HepG2 (cell line): Measurements from ENCODE around the gene PEX10.

Experiments used
- KDM3A ChIP-seq: IDR thresholded peaks from 2 replicates; pipeline ENCODE4 v1.6.1; 2018; ENCODE audit warnings: low read depth, missing compliant biosample characterization
- NBN ChIP-seq: fragments of 450-650 bp; conservative IDR thresholded peaks from 2 replicates; pipeline ENCODE4 v1.6.1; 2017

DNA sequence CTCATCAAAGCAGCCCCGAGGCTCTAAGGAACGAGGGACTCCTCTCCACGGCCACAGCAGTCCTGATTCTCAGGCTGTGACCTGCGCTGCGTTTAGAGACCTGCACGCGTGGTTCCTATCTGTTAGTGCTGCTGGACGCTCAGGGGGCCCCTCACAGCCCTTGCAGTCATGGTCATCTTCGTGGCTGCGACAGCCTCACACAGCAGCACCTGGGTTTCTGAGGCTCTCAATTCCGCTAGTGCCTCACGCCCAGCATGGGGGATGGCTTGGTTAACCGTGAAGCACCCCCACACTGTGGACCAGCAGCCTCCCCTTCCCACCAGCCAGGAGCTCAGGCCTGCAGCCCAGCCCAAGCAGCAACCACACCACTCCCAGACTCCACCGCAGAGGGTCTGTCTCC lies 28.8 kb downstream of the PEX10 start:
- no peak for TF ChIP-seq KDM3A (CRISPR knock-in tag)
- no peak for TF ChIP-seq NBN
